ENCODE results near the gene SLC5A2. TPM values are rescaled to one million over a fixed set of nuclear protein-coding genes. Genes with fewer than 3 reads are reported as not detected.

SLC5A2 gene
- polyA plus RNA-seq, 3 donors: 0.04 TPM; not detected in 2

DNA sequence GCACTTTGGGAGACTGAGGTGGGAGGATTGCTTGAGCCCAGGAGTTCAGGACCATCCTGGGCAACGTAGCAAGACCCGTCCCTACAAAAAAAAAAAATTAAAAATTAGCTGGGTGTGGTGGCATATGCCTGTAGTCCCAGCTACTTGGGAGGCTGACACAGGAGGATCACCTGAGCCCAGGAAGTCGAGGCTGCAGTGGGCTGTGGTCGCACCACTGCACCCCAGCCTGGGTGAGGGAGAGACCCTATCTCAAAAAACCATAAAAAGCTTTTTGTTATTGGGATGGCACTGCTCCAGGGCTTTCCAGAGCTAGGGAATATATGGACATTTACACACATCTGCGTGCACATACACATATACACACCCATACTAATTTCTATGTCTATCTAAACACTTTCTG lies 31.7 kb upstream of the SLC5A2 start:
- Histone ChIP-seq H3K4me3 (replicated peaks in 1 of 3; ENCODE audit: low read depth in 2 of 3, low read length in 3 of 3) (no peak overlapping the region), H3K79me2 (ENCODE audit: insufficient read depth, low read length) (peaks cover 14% of the 10 kb centered on the region), H3K27me3 (ENCODE audit: control insufficient read depth in 2 of 2, insufficient read depth in 2 of 2, low read length in 2 of 2) (no peaks in the 10 kb centered on the region), H2AFZ (ENCODE audit: insufficient read depth, low read depth, low read length, poor library complexity, severe bottlenecking) (no peak overlapping the region), H3K4me2 (replicated peaks; ENCODE audit: extremely low read depth, low read length, poor library complexity, severe bottlenecking) (no peak overlapping the region), H3K4me1 (ENCODE audit: control insufficient read depth in 1 of 2, insufficient read depth in 2 of 2, low read length in 2 of 2) (peaks cover 30 to 31% of the 10 kb centered on the region in 2 donors), H3K9me3 (replicated peaks in 1 of 2; ENCODE audit: control insufficient read depth in 1 of 2, insufficient read depth in 1 of 2, low read length in 2 of 2) (no peaks in the 10 kb centered on the region), H3K9ac (ENCODE audit: insufficient read depth, low read length, poor library complexity, severe bottlenecking) (no peak overlapping the region), H3K27ac (ENCODE audit: low read depth in 1 of 2, low read length in 2 of 2) (no peak overlapping the region), H3K36me3 (replicated peaks in 1 of 2; ENCODE audit: control insufficient read depth in 1 of 2, insufficient read depth in 2 of 2, low read length in 2 of 2) (no peaks in the 10 kb centered on the region), H4K20me1 (ENCODE audit: insufficient read depth, low read length) (peaks cover 17% of the 10 kb centered on the region)
- intact Hi-C loops (cut with micrococcal nuclease): no loop called here
- peaks cover 0 to 3% (median 0%) of the 10 kb centered on the region in 7 donors for H3K9me3 Mint-ChIP-seq
- no peak overlapping the region for H3K4me3 Mint-ChIP-seq
- no peak for DNase-seq
- H3K27me3 Mint-ChIP-seq (ENCODE audit: low read depth in 3 of 3): peaks cover 0 to 5% (median 3%) of the 10 kb centered on the region in 3 donors
- 100% methylated on average over 1 of the region's 5 CpGs for WGBS (ENCODE audit: insufficient coverage)
- TF ChIP-seq, protein P1, sequence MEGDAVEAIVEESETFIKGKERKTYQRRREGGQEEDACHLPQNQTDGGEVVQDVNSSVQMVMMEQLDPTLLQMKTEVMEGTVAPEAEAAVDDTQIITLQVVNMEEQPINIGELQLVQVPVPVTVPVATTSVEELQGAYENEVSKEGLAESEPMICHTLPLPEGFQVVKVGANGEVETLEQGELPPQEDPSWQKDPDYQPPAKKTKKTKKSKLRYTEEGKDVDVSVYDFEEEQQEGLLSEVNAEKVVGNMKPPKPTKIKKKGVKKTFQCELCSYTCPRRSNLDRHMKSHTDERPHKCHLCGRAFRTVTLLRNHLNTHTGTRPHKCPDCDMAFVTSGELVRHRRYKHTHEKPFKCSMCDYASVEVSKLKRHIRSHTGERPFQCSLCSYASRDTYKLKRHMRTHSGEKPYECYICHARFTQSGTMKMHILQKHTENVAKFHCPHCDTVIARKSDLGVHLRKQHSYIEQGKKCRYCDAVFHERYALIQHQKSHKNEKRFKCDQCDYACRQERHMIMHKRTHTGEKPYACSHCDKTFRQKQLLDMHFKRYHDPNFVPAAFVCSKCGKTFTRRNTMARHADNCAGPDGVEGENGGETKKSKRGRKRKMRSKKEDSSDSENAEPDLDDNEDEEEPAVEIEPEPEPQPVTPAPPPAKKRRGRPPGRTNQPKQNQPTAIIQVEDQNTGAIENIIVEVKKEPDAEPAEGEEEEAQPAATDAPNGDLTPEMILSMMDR (IDR thresholded peaks at IDR 0.05): no peak
- no peak overlapping the region for H3K27ac Mint-ChIP-seq
- peaks cover 5 to 10% of the 10 kb centered on the region in 2 donors for H3K36me3 Mint-ChIP-seq
- peaks cover 38% of the 10 kb centered on the region for H3K4me1 Mint-ChIP-seq

DNA sequence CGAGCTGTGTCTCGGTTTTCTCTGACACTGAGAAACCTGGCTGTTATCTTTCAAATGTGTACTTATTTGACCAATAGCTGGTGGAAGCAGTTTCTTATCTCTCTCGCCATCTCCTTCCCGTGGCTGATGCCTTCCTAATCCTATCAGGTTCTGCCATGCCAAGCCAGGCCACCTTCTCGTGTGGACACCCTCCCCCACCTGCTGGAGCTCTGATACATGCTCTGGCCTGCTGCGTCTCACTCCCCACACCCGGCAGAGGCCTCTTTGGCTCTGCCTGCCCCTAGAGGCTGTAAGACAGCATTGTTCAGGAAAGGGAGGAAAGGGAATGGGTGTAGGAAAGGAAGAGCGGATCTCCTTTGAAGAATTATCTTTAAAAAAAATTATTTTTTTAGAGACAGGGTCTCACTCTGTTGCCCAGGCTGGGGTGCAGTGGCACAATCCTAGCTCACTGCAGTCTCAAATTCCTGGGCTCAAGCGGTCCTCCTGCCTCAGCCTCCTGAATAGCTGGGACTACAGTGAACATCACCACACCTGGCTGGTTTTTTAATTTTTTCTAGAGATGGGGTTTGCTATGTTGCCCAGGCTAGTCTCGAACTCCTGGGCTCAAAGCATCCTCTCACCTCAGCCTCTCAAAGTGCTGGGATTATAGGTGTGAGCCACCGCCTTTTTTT lies 31.1 kb upstream of the SLC5A2 start:
- Histone ChIP-seq H3K4me1 (ENCODE audit: control insufficient read depth in 1 of 2, insufficient read depth in 2 of 2, low read length in 2 of 2) (peaks cover 36 to 37% of the 10 kb centered on the region in 2 donors), H3K9me3 (replicated peaks in 1 of 2; ENCODE audit: control insufficient read depth in 1 of 2, insufficient read depth in 1 of 2, low read length in 2 of 2) (no peaks in the 10 kb centered on the region), H3K4me2 (replicated peaks; ENCODE audit: extremely low read depth, low read length, poor library complexity, severe bottlenecking) (no peak overlapping the region), H3K27me3 (ENCODE audit: control insufficient read depth in 2 of 2, insufficient read depth in 2 of 2, low read length in 2 of 2) (no peaks in the 10 kb centered on the region), H4K20me1 (ENCODE audit: insufficient read depth, low read length) (peaks cover 23% of the 10 kb centered on the region), H3K36me3 (replicated peaks in 1 of 2; ENCODE audit: control insufficient read depth in 1 of 2, insufficient read depth in 2 of 2, low read length in 2 of 2) (no peaks in the 10 kb centered on the region), H3K9ac (ENCODE audit: insufficient read depth, low read length, poor library complexity, severe bottlenecking) (no peak overlapping the region), H3K79me2 (ENCODE audit: insufficient read depth, low read length) (peaks cover 20% of the 10 kb centered on the region), H2AFZ (ENCODE audit: insufficient read depth, low read depth, low read length, poor library complexity, severe bottlenecking) (no peak overlapping the region), H3K27ac (ENCODE audit: low read depth in 1 of 2, low read length in 2 of 2) (no peak overlapping the region), H3K4me3 (replicated peaks in 1 of 3; ENCODE audit: low read depth in 2 of 3, low read length in 3 of 3) (no peak overlapping the region)
- WGBS (ENCODE audit: insufficient coverage): 80% methylated on average over 2 of the region's 11 CpGs
- TF ChIP-seq, protein P1 (IDR thresholded peaks at IDR 0.05): peak; percentile 55
- no peak for DNase-seq
- peaks cover 5 to 10% of the 10 kb centered on the region in 2 donors for H3K36me3 Mint-ChIP-seq
- H3K27me3 Mint-ChIP-seq (ENCODE audit: low read depth in 3 of 3): peaks cover 0 to 5% (median 3%) of the 10 kb centered on the region in 3 donors
- H3K9me3 Mint-ChIP-seq: peaks cover 0 to 3% (median 0%) of the 10 kb centered on the region in 7 donors
- H3K4me1 Mint-ChIP-seq: peaks cover 43% of the 10 kb centered on the region
- intact Hi-C loops (cut with micrococcal nuclease): no loop called here
- H3K4me3 Mint-ChIP-seq: no peak overlapping the region
- no peak overlapping the region for H3K27ac Mint-ChIP-seq

Data from CD14-positive monocyte (primary cell).